GM18909 (cell line): ENCODE results near the gene RPS21.
A peak's percentile ranks its signal among the peaks of the same experiment; 100 is the strongest.

ENCODE experiments used
- ATAC-seq: cut with Tn5 transposase; IDR thresholded peaks from one replicate; pipeline ENCODE4 v1.9.1; 2021; ENCODE audit warnings: mild to moderate bottlenecking; ENCODE audit not compliant: unreplicated experiment, poor library complexity

RPS21 gene

GRCh38 chr20:62386383-62387218 is at the start of gene RPS21:
TSS of gene RPS21 (plus strand) at chr20:62387103. CDS start at chr20:62387339, 236 bp downstream.
- ATAC-seq: peak; percentile 79

DNA sequence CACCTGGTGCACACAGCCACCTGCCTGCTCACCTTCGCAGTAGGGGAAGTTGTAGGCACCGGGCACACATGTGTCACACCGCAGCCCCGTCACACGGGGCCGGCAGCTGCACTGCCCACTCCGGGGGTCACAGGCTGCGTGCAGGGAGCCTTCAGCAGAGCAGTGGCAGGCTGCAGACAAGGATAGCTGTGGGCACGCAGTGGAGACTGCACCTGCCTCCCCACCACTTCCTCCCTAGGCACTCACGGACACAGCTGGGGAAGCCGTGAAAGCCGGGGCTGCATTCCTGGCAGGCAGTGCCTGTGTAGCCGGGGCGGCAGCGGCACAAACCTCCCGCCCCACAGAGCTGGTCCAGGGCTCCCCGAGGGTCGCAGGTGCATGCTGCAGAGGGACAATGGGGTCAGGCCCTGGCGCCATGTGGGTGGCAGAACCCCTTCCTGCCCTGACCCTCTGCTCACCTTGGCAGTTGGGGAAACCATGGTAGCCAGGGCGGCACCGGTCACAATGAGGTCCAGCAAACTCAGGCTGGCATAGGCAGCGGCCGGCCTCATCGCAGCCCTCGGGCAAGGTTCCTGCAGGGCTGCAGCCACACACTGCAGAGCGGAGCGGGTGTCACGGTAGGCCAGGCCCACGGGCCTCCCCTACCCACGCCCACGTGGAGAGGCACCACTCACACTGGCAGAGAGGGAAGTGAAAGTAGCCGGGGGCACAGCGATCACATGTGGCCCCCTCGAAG is 49.2 kb upstream of the RPS21 start:
- ATAC-seq: peak; percentile 44

GRCh38 chr20:62338294-62338620 is 48.6 kb upstream of the RPS21 start:
- no peak for ATAC-seq

- peak; percentile 67 for ATAC-seq
Observed at GRCh38 chr20:62339647-62340062, 47.2 kb upstream of the RPS21 start.

- ATAC-seq: no peak
Observed at GRCh38 chr20:62342910-62343309, 44.0 kb upstream of the RPS21 start.

DNA sequence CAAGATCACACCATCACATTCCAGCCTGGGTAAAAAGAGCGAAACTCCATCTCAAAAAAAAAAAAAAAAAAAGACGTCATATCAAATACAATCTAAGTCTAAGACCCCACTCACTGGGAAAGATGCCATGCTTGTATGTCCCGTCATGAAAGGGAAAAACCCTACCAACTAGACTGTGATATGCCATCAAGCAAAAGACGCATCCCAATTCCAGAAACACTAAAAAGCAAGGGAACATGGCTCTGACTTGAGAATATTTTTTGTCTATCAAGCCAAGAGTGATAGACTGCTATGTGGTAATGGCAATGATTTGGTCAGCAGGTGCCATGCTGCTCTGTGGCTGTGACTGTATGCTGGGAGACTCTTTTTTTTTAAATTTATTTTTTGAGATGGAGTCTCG is 42.8 kb upstream of the RPS21 start:
- no peak for ATAC-seq

DNA sequence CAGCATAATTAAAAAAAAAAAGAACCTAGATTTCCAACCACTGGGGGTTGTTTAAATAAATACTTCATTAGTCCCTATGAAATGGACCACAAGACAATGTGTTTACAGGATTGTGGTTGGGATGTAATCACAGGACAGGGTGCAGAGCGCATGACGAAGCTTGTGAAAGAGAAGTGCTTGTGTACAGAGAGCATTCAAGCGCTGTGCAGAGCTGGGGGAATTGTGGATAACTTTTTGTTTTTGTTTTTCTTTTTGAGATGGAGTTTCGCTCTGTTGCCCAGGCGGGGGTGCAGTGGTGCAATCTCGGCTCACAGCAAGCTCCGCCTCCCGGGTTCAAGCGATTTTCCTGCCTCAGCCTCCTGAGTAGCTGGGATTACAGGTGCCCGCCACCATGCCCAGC is 42.1 kb upstream of the RPS21 start:
- no peak for ATAC-seq

GRCh38 chr20:62345681-62346370 is 41.1 kb upstream of the RPS21 start:
- ATAC-seq: no peak

GRCh38 chr20:62346398-62347150 is 40.3 kb upstream of the RPS21 start:
- ATAC-seq: no peak

- no peak for ATAC-seq
Observed at GRCh38 chr20:62347151-62347404, 39.8 kb upstream of the RPS21 start.

DNA sequence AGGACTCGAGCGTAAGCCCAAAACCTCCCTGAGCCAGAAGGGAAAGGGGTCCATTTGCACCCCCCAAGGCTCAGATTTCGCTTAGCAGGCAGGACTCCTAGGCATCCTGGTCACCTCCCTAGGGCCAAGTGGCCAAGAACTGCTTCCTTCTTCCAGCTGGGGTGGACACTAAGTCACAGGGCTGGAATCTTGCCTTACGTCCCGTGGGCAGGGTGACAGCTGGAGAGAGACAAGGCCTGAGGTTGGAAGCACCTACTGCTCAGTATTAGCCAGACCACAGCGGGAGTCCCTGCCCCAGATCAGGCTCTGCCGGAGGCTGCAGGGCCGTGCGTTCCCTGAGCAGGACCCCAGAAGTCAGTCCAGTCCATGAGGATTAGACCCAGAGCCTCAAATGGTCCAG is 39.5 kb upstream of the RPS21 start:
- no peak for ATAC-seq

- ATAC-seq: no peak
Observed at GRCh38 chr20:62348604-62349003, 38.3 kb upstream of the RPS21 start.

DNA sequence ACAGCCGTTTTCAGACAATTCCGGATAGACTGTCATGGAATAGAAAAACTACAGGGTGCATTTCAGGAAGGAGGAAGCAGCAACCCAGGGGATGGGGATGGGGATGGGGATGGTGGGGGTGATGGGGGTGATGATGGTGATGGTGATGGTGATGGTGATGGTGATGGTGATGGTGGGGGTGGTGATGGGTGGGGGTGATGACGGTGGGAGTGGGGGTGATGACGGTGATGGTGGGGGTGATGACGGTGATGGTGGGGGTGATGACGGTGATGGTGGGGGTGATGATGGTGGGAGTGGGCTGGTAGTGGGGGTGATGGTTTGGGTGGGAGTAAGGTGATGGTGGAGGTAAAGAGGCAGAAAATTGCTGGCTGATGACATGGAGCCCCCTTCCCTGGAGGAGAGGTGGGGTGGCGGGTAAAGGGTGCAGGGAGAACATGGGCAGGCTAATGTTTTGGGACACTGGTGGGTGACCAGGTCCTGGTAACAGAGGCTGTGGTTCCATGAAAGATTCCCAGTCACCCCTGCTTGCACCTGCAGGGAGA is 37.3 kb upstream of the RPS21 start:
- ATAC-seq: no peak

- ATAC-seq: no peak
Observed at GRCh38 chr20:62350098-62350628, 36.7 kb upstream of the RPS21 start.

DNA sequence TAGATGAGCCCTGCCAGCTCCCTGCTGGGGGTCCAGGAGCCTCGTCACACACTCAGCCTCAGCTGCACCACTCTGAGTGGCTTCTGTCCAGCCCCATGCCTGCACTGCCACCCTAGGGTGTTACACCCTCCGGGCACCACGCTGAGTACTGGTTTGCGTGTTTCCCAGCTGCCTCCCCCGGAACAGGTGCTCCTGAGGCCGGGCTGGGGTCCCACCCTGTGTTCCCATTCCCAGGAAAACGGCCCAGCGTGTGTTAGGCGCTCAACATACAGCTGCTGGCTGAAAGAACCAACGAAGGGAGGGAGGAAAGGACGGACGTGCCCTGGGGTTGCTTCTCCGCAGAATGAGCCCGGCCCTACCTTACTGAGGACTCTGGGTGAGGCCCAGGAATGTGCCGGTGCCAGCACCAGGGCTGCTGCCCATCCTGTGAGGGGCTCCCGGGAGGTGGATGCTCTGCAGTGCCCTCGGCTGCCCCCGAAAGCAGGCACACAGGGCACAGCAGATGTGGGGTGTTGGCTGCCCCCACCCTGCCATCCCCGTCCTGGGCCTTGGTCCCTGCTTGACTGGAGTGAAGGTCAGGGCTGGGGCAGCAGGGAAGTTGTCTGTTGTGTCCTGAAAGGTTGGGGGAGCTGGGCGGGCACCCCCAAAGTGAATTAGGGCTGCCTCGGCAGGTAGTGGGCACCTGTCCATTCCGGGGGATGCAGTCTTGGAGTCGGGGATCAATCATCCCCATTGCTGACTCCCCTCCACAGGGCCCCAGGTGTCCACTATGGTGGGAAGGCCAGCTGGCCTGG is 36.1 kb upstream of the RPS21 start:
- no peak for ATAC-seq

DNA sequence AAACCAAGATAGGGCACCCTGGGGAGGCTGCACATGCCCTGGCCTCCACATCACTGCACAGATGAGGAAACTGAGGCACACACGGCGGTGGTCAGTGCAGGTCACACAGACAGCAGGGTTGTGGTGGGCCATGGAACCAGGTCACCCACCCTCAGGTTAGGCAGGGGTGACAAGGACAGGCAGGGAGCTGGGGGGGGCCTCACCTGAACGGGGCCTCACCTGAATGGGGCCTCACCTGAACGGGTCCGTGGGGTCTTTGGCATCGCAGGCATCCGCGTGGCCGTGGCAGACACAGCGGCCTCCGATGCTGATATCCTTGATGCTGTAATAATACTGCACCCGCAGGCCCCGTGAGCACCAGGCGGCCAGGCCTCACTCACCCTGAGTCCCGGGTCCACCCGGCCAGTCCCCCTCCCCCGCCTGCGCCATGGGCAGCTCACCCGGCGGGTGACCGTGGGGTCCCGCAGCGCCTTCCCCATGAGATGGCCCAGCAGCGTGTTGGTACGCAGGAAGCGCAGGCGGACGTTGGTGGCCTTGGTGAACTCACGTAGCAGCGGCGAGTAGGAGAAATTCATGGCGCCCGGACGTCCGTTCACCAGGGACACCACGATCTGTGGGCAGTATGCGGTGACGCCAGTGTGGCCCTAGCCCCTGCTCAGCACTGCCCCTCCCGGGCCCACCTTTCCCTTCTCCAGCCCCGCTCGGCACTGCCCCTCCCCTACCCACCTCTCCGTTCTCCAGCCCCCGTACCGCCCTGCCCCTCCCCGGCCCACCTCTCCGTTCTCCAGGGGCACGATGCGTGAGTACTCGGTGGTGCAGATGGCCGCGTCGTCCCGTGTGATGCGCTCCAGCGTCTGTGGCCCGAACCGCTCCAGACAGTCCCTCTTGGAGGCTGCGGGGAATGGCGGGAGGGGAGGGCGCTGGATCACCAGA is 35.2 kb upstream of the RPS21 start:
- no peak for ATAC-seq

DNA sequence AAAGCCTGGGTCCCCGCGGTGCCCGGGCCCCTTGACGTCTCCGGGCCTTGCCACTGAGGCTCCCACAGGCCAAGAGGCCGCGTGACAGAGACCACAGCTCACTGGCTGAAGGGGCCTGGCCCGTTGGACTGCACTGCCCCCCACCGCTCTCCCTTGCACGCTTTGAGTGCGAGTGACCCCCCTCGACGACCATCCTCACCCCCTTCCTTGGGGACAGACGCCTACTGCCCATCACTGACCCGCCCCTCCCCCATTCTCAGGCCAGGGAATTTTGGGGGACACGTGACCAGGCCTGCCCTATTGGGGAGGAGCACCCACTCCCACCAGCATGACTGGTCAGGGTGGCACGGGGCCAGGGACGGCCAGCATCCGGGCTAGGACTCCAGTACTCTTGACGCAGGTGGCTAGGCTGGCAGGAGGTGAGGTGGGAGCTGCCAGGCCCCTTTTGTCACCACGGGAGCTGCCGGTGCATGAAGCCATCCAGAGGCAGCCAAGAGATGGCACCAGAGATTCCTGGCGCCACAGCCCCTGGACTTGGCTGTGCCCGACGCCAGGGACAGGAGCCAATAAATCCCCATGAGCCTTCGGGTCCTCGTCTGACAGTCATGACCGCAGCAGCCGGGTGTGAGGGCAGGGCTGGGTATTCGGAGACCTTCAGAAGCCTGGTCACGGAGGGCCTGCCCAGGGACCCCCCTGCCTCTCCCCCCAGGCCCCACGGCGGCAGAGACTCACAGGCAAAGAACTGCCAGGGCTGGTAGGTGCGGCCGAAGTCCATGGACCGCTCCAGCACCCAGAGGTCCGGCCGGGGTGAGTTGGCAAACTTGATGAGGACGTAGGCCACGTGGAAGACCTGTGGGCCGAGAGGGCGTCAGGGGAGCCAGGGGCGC is 34.3 kb upstream of the RPS21 start:
- no peak for ATAC-seq
